Measurements from ENCODE around the gene NAA30. TPM values are rescaled to one million over a fixed set of nuclear protein-coding genes. Genes with fewer than 3 reads are reported as not detected.
A peak's percentile ranks its signal among the peaks of the same experiment; 100 is the strongest.

Gene NAA30
- total and polyA plus RNA-seq, 9 of the 15 experiments (the other 6 are each of a cell fraction or from before 2014, with no cell fraction given): 2.2 to 8.0 (median 6.9) TPM

GRCh38 chr14:57390037-57390805 is at the start of gene NAA30 (continued):
- TF ChIP-seq HES1 (IDR thresholded peaks at IDR 0.05; ENCODE audit: low read depth) (no peak), ZNF609 (CRISPR knock-in tag; IDR thresholded peaks at IDR 0.05; ENCODE audit: borderline replicate concordance) (no peak), JUND (IDR thresholded peaks at IDR 0.05; ENCODE audit: borderline replicate concordance, low read depth, low read length) (peak; percentile 30; the same call in 1 of the 2 replicates), JUND (tag; IDR thresholded peaks at IDR 0.05; ENCODE audit: borderline replicate concordance, low read depth, low read length) (no peak), NR2C2 (CRISPR knock-in tag; IDR thresholded peaks at IDR 0.05) (no peak), NR2C2 (tag; IDR thresholded peaks at IDR 0.05) (peak; percentile 85), EP400 (IDR thresholded peaks at IDR 0.05) (peak; percentile 65), NFE2L1 (tag; IDR thresholded peaks at IDR 0.05; ENCODE audit: borderline replicate concordance, low read depth) (no peak), PBX2 (CRISPR knock-in tag; IDR thresholded peaks at IDR 0.05; ENCODE audit: low read depth) (no peak), PBX2 (tag; conservative IDR thresholded peaks at IDR 0.05; ENCODE audit: low read depth) (no peak), HNRNPUL1 (IDR thresholded peaks at IDR 0.05; ENCODE audit: low read length) (no peak), ZFX (CRISPR knock-in tag; IDR thresholded peaks at IDR 0.05) (peak; percentile 81), HOMEZ (CRISPR knock-in tag; IDR thresholded peaks at IDR 0.05) (no peak), CHD4 (IDR thresholded peaks at IDR 0.05; ENCODE audit: insufficient read depth, insufficient replicate concordance, low read depth, low read length, poor library complexity, severe bottlenecking) (no peak), NFE2 (IDR thresholded peaks at IDR 0.05; ENCODE audit: low read depth) (no peak), TEAD1 (CRISPR knock-in tag; IDR thresholded peaks at IDR 0.05) (no peak; a peak in 1 of 4 replicates)
